Osteoblast (primary cell): ENCODE measurements around the gene AGBL4. TPM values are rescaled to one million over a fixed set of nuclear protein-coding genes. Genes with fewer than 3 reads are reported as not detected.

ENCODE experiments used
- DNase-seq: peaks from one replicate; pipeline ENCODE4 v3.0.0; 2011; ENCODE audit warnings: low spot score, mixed read lengths; ENCODE audit not compliant: insufficient read length; ENCODE audit errors: missing footprints
- H2AFZ ChIP-seq: 2 replicates; pipeline ENCODE4 v1.6.0; 2011; ENCODE audit warnings: mild to moderate bottlenecking, low read length
- H3K27ac ChIP-seq: 2 replicates; pipeline ENCODE4 v1.5.1; 2011; ENCODE audit warnings: mild to moderate bottlenecking, low read depth, low read length, moderate library complexity
- H3K27me3 ChIP-seq: 2 replicates; pipeline ENCODE4 v1.6.0; 2012; ENCODE audit warnings: mild to moderate bottlenecking, control low read depth, inconsistent platforms, low read length, moderate library complexity; ENCODE audit not compliant: insufficient read depth
- H3K36me3 ChIP-seq: 2 replicates; pipeline ENCODE4 v1.5.1; 2011; ENCODE audit warnings: mild to moderate bottlenecking, low read length, control low read depth, moderate library complexity; ENCODE audit not compliant: insufficient read depth
- H3K4me1 ChIP-seq: 2 replicates; pipeline ENCODE4 v1.5.1; 2011; ENCODE audit warnings: mild to moderate bottlenecking, low read length, control low read depth, moderate library complexity; ENCODE audit not compliant: insufficient read depth
- H3K4me2 ChIP-seq: 2 replicates; pipeline ENCODE4 v1.6.0; 2011; ENCODE audit warnings: mild to moderate bottlenecking, low read length; ENCODE audit not compliant: insufficient read depth
- H3K4me3 ChIP-seq: fragments of 200-600 bp; sonication (generic); 3 replicates; pipeline ENCODE4 v1.5.1; 2012; ENCODE audit warnings: mild to moderate bottlenecking, low read length, inconsistent platforms; ENCODE audit not compliant: insufficient read depth
- H3K79me2 ChIP-seq: 2 replicates; pipeline ENCODE4 v1.6.0; 2012; ENCODE audit warnings: mild to moderate bottlenecking, low read length, control low read depth, inconsistent platforms; ENCODE audit not compliant: insufficient read depth
- H3K9me3 ChIP-seq: 2 replicates; pipeline ENCODE4 v1.5.1; 2011; ENCODE audit warnings: low read depth, low read length, control low read depth
- H4K20me1 ChIP-seq: 2 replicates; pipeline ENCODE4 v1.6.0; 2012; ENCODE audit warnings: mild to moderate bottlenecking, low read length, control low read depth; ENCODE audit not compliant: insufficient read depth
- total RNA-seq: library from RNA; depleted of rRNA; stranded (reverse); fragments of >200 nt; gene quantifications from 2 replicates; pipeline ENCODE4 v1.2.3, GENCODE V29; 2012
- TF ChIP-seq, protein P1 (sequence below): IDR thresholded peaks from 2 replicates; pipeline ENCODE4 v1.5.1; 2011; ENCODE audit warnings: mild to moderate bottlenecking, low read depth, low read length, moderate library complexity; ENCODE audit errors: extremely low read depth

AGBL4 gene
- total RNA-seq, 1 donor = not detected

DNA sequence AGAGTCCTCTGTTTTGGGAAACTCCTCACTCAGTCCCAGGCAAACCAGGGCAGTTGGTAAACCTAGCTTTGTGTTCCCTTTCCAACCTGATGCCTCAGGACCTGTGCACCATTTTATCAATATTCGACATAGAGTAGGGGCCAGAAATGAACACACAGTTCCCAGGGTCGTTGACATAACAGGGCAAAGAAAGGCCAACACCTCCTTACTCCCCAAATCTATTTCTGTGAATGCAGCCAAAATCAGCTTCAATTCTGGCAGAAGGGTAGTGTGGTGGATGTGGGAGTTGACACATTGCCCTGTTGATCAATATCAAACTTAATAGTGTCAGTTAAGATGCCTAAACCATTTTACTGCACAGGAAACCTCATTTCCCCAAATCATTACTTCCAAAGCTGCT, 1447.2 kb downstream of the AGBL4 start:
- no peaks in the 10 kb centered on the region for H4K20me1 ChIP-seq
- no peak overlapping the region for H2AFZ ChIP-seq
- H3K9me3 ChIP-seq = no peaks in the 10 kb centered on the region
- no peak for DNase-seq
- no peaks in the 10 kb centered on the region for H3K36me3 ChIP-seq
- H3K27me3 ChIP-seq = no peaks in the 10 kb centered on the region
- no peaks in the 10 kb centered on the region for H3K4me1 ChIP-seq
- no peaks in the 10 kb centered on the region for H3K79me2 ChIP-seq
- no peak overlapping the region for H3K27ac ChIP-seq
- TF ChIP-seq, protein P1, sequence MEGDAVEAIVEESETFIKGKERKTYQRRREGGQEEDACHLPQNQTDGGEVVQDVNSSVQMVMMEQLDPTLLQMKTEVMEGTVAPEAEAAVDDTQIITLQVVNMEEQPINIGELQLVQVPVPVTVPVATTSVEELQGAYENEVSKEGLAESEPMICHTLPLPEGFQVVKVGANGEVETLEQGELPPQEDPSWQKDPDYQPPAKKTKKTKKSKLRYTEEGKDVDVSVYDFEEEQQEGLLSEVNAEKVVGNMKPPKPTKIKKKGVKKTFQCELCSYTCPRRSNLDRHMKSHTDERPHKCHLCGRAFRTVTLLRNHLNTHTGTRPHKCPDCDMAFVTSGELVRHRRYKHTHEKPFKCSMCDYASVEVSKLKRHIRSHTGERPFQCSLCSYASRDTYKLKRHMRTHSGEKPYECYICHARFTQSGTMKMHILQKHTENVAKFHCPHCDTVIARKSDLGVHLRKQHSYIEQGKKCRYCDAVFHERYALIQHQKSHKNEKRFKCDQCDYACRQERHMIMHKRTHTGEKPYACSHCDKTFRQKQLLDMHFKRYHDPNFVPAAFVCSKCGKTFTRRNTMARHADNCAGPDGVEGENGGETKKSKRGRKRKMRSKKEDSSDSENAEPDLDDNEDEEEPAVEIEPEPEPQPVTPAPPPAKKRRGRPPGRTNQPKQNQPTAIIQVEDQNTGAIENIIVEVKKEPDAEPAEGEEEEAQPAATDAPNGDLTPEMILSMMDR = no peak
- H3K4me3 ChIP-seq = no peak overlapping the region
- H3K4me2 ChIP-seq = no peak overlapping the region

DNA sequence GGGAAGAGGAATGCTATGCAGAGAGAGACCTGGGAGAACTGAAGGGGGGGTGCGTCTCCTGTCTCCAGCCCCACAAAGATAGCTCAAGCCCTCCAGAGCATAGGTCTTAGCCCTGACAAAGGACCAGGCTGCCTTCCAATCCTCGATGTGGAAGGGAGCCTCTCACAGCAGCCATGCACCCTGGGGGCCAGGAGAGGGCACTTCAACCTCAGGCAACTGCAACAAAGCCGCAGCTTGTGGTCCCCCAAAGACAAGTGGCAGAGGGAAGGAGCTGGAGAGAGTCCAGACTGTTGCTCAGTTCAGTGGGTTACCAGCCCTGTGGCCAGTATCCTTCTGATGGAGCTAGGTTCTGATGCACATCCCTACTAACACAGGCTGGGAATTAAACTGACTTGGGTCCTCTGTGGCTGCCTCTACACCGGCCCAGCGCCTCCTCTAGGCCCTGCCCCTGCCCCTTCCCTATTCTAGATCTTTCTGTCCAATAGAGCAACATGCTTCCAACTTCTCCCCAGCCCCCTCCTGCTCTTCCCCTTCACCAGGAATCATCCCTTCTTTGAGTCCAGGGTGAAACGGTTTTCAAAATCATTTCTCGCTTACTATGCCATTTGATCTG, 1451.0 kb downstream of the AGBL4 start:
- TF ChIP-seq, protein P1 = peak; percentile 62
- no peak for DNase-seq

DNA sequence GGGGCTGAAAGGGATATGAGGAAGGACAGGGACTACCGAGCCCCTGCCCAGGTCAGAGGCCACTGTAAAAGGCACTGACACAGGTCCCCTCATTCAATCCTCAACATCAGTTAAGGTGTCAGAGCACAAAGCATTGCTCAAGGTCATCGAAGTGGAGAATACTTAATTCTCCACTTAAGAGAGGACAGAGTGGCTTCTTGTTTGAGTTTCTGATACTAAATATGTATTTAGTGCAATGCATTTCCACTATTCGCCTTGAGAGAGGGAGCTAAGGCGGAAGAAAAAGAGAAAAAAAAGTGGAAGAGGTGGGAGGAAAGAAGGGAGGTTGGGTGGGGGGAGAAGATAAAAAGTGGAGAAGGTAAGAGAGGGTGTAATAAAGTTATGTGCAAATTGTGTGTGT, 1451.6 kb downstream of the AGBL4 start:
- Histone ChIP-seq H2AFZ (no peak overlapping the region), H3K4me1 (no peaks in the 10 kb centered on the region), H3K9me3 (no peaks in the 10 kb centered on the region), H3K27me3 (no peaks in the 10 kb centered on the region), H3K27ac (no peak overlapping the region), H3K79me2 (no peaks in the 10 kb centered on the region), H3K4me2 (no peak overlapping the region), H3K4me3 (no peak overlapping the region), H3K36me3 (no peaks in the 10 kb centered on the region), H4K20me1 (no peaks in the 10 kb centered on the region)
- DNase-seq = no peak
- TF ChIP-seq, protein P1 = no peak

More for the DNA sequence above, 1451.0 kb downstream of the AGBL4 start:
- no peaks in the 10 kb centered on the region for H3K9me3 ChIP-seq
- H3K36me3 ChIP-seq = no peaks in the 10 kb centered on the region
- H3K27ac ChIP-seq = no peak overlapping the region
- H3K4me3 ChIP-seq = no peak overlapping the region
- H4K20me1 ChIP-seq = no peaks in the 10 kb centered on the region
- H2AFZ ChIP-seq = no peak overlapping the region
- no peak overlapping the region for H3K4me2 ChIP-seq
- no peaks in the 10 kb centered on the region for H3K27me3 ChIP-seq
- no peaks in the 10 kb centered on the region for H3K4me1 ChIP-seq
- no peaks in the 10 kb centered on the region for H3K79me2 ChIP-seq

DNA sequence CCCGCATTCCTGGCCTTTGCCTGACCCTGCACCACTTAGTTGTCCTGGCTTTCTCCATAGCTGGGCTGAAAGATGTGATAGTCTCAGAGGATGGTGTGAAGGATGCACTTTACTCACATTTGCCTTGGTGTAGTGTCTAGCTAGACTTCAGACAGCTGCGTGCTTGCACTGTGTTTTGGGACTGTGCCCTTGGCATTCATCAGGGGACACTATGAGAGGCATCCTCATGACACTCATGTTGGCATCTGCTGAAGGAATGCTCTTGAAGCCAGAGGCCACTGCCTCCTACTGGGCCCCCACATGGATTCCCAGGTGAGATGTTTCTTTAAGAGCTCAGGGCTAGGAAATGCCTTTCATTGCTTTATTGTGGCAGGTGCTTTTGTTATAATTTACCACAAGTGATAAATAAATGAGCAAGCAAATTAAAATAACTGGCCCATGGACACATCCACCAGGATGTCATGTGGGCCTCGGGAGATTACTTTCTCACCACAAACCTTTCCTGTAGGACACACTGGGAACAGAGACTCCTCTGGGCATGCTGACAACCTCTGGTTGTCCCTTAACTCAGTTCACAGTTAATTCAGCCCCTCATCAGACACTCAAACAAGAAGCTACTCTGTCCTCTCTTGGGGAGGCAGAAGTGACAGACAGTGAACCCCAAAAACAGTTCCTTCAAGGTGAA, 1452.3 kb downstream of the AGBL4 start:
- Histone ChIP-seq H3K36me3 (no peaks in the 10 kb centered on the region), H3K27me3 (no peaks in the 10 kb centered on the region), H4K20me1 (no peaks in the 10 kb centered on the region), H3K4me1 (no peaks in the 10 kb centered on the region), H3K9me3 (no peaks in the 10 kb centered on the region), H2AFZ (no peak overlapping the region), H3K79me2 (no peaks in the 10 kb centered on the region), H3K27ac (no peak overlapping the region), H3K4me3 (no peak overlapping the region), H3K4me2 (no peak overlapping the region)
- DNase-seq = no peak
- TF ChIP-seq, protein P1 = no peak
